T-cell (primary cell): ENCODE data around the gene SLC25A22. TPM values are rescaled to one million over a fixed set of nuclear protein-coding genes. Genes with fewer than 3 reads are reported as not detected.
A peak's percentile ranks its signal among the peaks of the same experiment; 100 is the strongest.

Experiments
- ATAC-seq, 4 experiments: fragments of 200-7000 bp in 3 of 4; fragments of 150-1000 bp in 1 of 4; cut with Tn5 transposase; replicated peaks in 1 of 4; 1 replicate in 3 of 4; 2 replicates in 1 of 4; pipeline ENCODE4 v1.10.0; 2021; ENCODE audit warnings: moderate library complexity in 3 of 4, mild to moderate bottlenecking in 2 of 4, moderate number of reproducible peaks in 1 of 4
- CTCF ChIA-PET, 2 donors: fragments of 300-600 bp; sonication (Branson Sonifier 250); formaldehyde crosslinking; loops; one replicate each; lab custom pipeline; 2022; ENCODE audit warnings: antibody characterized with exemption in 2 of 2; lab: Charles Lee
- POLR2A ChIA-PET, 2 donors: fragments of 300-600 bp; sonication (Branson Sonifier 250); formaldehyde crosslinking; loops; one replicate each; lab custom pipeline; 2022; ENCODE audit warnings: antibody characterized with exemption in 2 of 2; lab: Charles Lee
- DNase-seq, 35 experiments: peaks; one replicate each; pipeline versions ENCODE4 v3.0.0 to v3.0.0-alpha.2; 2013 to 2023
- H3K27ac ChIP-seq: one replicate; pipeline ENCODE4 v1.5.1; 2013; ENCODE audit warnings: low read length
- H3K27me3 ChIP-seq, 2 experiments: replicated peaks in 1 of 2; 1 replicate in 1 of 2; 2 replicates in 1 of 2; pipeline versions ENCODE4 v1.6.1 to v1.7.0; 2013; ENCODE audit warnings: low read length in 1 of 2, mixed read lengths in 1 of 2; ENCODE audit not compliant: control insufficient read depth in 2 of 2, insufficient read depth in 2 of 2; ENCODE audit errors: extremely low read depth in 1 of 2
- H3K36me3 ChIP-seq, 2 donors: 1 replicate in 1 of 2; 2 replicates in 1 of 2; pipeline versions ENCODE4 v1.6.1 to v1.7.0; 2013; ENCODE audit warnings: low read length in 1 of 2; ENCODE audit not compliant: control insufficient read depth in 2 of 2, insufficient read depth in 1 of 2; ENCODE audit errors: extremely low read depth in 1 of 2
- H3K4me1 ChIP-seq, 2 experiments: 1 replicate in 1 of 2; 2 replicates in 1 of 2; pipeline versions ENCODE4 v1.6.1 to v1.7.0; 2013; ENCODE audit warnings: low read length in 2 of 2, mixed read lengths in 1 of 2; ENCODE audit not compliant: insufficient read depth in 2 of 2, control insufficient read depth in 1 of 2; ENCODE audit errors: extremely low read depth in 1 of 2
- H3K4me3 ChIP-seq, 2 donors: 1 replicate in 1 of 2; 2 replicates in 1 of 2; pipeline versions ENCODE4 v1.5.1 to v1.7.0; 2013; ENCODE audit warnings: mild to moderate bottlenecking in 2 of 2, low read length in 1 of 2, moderate library complexity in 1 of 2; ENCODE audit not compliant: control insufficient read depth in 1 of 2; ENCODE audit errors: extremely low read depth in 1 of 2
- H3K9me3 ChIP-seq: 2 replicates; pipeline ENCODE4 v1.7.0; 2013
- H3K27ac Mint-ChIP-seq, 2 donors: one replicate each; pipeline ENCODE4 v1.8.0; 2020 to 2021; ENCODE audit warnings: mild to moderate bottlenecking in 2 of 2, mixed read lengths in 2 of 2
- H3K27me3 Mint-ChIP-seq, 2 donors: one replicate each; pipeline ENCODE4 v1.8.0; 2021 to 2022; ENCODE audit warnings: mixed read lengths in 2 of 2
- H3K36me3 Mint-ChIP-seq: one replicate; pipeline ENCODE4 v1.8.0; 2021; ENCODE audit warnings: mixed read lengths
- H3K4me1 Mint-ChIP-seq, 3 donors: one replicate each; pipeline ENCODE4 v1.8.0; 2020 to 2022; ENCODE audit warnings: mixed read lengths in 3 of 3, mild to moderate bottlenecking in 1 of 3
- H3K4me3 Mint-ChIP-seq, 3 donors: one replicate each; pipeline ENCODE4 v1.8.0; 2020 to 2022; ENCODE audit warnings: mild to moderate bottlenecking in 3 of 3, mixed read lengths in 3 of 3, moderate library complexity in 3 of 3
- H3K9me3 Mint-ChIP-seq, 3 donors: one replicate each; pipeline ENCODE4 v1.8.0; 2020 to 2022; ENCODE audit warnings: mixed read lengths in 3 of 3
- WGBS: methylation state at CpG from one replicate; pipeline ENCODE4 v1.1.5; 2013; ENCODE audit warnings: missing lambda C conversion rate; ENCODE audit not compliant: insufficient coverage; 5-methylcytosine and 5-hydroxymethylcytosine counted together
- total RNA-seq, 35 experiments: library from RNA in 6 of 35; stranded (reverse) in 6 of 35; fragments of 120-200 nt in 1 of 35; gene quantifications; one replicate each; pipeline versions ENCODE4 v1.2.1 to v1.2.4 and lab custom pipeline; 2013 to 2026

Gene SLC25A22
- total RNA-seq, 5 donors from 2014 or later (not counting 1 experiment from before 2014, with no cell fraction given) = 22.4 to 37.4 (median 35.1) TPM

DNA sequence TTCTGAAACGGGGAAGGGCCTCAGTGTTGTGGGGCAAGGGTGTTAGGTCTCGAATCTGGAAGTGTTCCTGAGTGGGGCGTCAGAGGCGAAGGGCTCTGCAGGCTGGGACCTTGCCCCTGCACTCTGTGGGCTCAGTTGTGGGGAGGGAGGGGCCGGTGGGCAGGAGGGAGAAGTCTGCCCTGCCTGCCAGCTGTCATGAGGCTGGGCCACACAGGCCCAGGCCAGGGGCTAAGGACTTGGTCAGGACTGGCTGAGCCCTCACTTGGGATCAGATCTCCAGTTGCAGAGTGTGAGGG is 29.8 kb upstream of the SLC25A22 start, which contains the start of gene CRACR2B:
CRACR2B (plus strand) TSS at position 23 of the 296 bp plus-strand sequence. CDS start 689 bp downstream, outside the sequence.
- Histone ChIP-seq H3K27me3 (peaks cover 0 to 73% of the 10 kb centered on the region in 2 experiments), H3K4me3 (peak within 1 kb of the TSS; percentile 38 to 62), H3K36me3 (peaks cover 7 to 16% of the 10 kb centered on the region in 2 donors), H3K27ac (no peak within 1 kb of the TSS), H3K4me1 (peaks cover 20 to 72% of the 10 kb centered on the region in 2 experiments), H3K9me3 (no peaks in the 10 kb centered on the region)
- ATAC-seq = no peak
- WGBS = 48% methylated on average over 3 of the region's 5 CpGs
- ChIA-PET CTCF (no interaction called here), POLR2A (no interaction called here)
- peaks cover 9 to 37% of the 10 kb centered on the region in 2 donors for H3K27me3 Mint-ChIP-seq
- H3K4me3 Mint-ChIP-seq = peak within 1 kb of the TSS; percentile 65 to 78 (median 72)
- no peak for DNase-seq
- H3K9me3 Mint-ChIP-seq = no peaks in the 10 kb centered on the region
- peaks cover 23 to 41% (median 30%) of the 10 kb centered on the region in 3 donors for H3K4me1 Mint-ChIP-seq
- H3K27ac Mint-ChIP-seq = peak within 1 kb of the TSS in 1 of 2 donors; percentile 55
- H3K36me3 Mint-ChIP-seq = peaks cover 10% of the 10 kb centered on the region

DNA sequence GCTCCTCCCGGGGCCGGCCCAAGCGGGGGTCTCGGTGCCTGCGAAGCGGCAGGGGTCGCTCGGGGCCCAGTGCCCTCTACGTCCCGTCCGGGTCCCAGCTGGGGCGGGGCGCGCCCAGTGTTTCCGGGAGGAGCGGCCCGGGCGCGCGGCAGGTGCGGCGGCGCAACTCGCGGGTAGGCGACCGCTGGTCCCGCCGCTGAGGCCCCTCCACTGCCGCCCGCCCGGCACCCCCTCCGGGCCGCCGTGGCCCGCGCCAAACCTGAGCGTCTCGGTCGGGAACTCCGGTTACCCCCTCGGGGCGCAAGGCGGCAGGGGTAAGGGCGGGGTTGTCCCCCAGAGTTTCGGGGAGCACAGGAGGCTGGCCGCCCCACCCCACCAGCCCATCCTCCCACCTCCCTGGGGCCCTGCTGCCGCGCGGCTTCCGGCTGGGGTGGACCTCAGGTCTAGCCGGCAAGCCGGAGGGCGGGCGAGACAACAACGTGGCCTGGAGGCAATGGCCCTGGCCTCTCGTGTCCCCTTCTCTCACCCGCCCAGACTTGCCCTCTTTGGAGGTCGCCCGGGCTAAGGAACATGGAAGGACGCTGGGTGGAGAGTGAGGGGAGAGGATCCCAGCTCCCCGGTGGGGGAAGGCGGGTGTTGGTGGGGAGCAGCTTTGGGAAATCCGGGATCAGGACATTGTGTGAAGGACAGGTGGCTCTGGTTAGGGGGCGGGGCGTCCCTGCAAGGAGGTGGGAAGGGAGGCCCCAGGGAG is 29.2 kb upstream of the SLC25A22 start:
- ChIA-PET POLR2A (no interaction called here), CTCF (no interaction called here)
- peaks cover 0 to 73% of the 10 kb centered on the region in 2 experiments for H3K27me3 ChIP-seq
- H3K4me3 ChIP-seq = peak overlapping the region; percentile 38 to 62
- H3K36me3 ChIP-seq = peaks cover 7 to 20% of the 10 kb centered on the region in 2 donors
- H3K36me3 Mint-ChIP-seq = peaks cover 13% of the 10 kb centered on the region
- H3K4me1 ChIP-seq = peaks cover 20 to 70% of the 10 kb centered on the region in 2 experiments
- no peaks in the 10 kb centered on the region for H3K9me3 ChIP-seq
- peak overlapping the region in 1 of 2 donors; percentile 55 for H3K27ac Mint-ChIP-seq
- no peak for DNase-seq
- peak overlapping the region; percentile 55 to 78 (median 59) for H3K4me3 Mint-ChIP-seq
- no peak overlapping the region for H3K27ac ChIP-seq
- peaks cover 9 to 36% of the 10 kb centered on the region in 2 donors for H3K27me3 Mint-ChIP-seq
- WGBS = 5% methylated on average over 63 of the region's 66 CpGs
- H3K4me1 Mint-ChIP-seq = peaks cover 23 to 41% (median 30%) of the 10 kb centered on the region in 3 donors
- no peaks in the 10 kb centered on the region for H3K9me3 Mint-ChIP-seq
- ATAC-seq = peak in 3 of 4 experiments; percentile 3 to 26 (median 22)

- Mint-ChIP-seq H3K9me3 (no peaks in the 10 kb centered on the region), H3K36me3 (peaks cover 17% of the 10 kb centered on the region), H3K27ac (no peak overlapping the region), H3K4me1 (peaks cover 18 to 42% (median 28%) of the 10 kb centered on the region in 3 donors), H3K27me3 (peaks cover 9 to 34% of the 10 kb centered on the region in 2 donors), H3K4me3 (peak overlapping the region; percentile 65 to 72 (median 71))
- ChIA-PET CTCF (no interaction called here), POLR2A (no interaction called here)
- under 1% methylated on average over 17 of the region's 22 CpGs for WGBS
- H3K4me3 ChIP-seq = peak overlapping the region; percentile 38 to 62
- ATAC-seq (peak in 2 of 4 experiments; percentile 3 to 6), DNase-seq (no peak)
- H3K4me1 ChIP-seq = peaks cover 20 to 68% of the 10 kb centered on the region in 2 experiments
- H3K9me3 ChIP-seq = no peaks in the 10 kb centered on the region
- H3K27ac ChIP-seq = no peak overlapping the region
- peaks cover 0 to 70% of the 10 kb centered on the region in 2 experiments for H3K27me3 ChIP-seq
- H3K36me3 ChIP-seq = peaks cover 7 to 24% of the 10 kb centered on the region in 2 donors
Observed at GRCh38 chr11:826836-827145, 28.7 kb upstream of the SLC25A22 start.

GRCh38 chr11:826227-826621 is 28.1 kb upstream of the SLC25A22 start:
- H3K4me1 Mint-ChIP-seq = peaks cover 14 to 39% (median 28%) of the 10 kb centered on the region in 3 donors
- H3K27ac ChIP-seq = no peak overlapping the region
- CTCF ChIA-PET = no interaction called here
- peaks cover 7 to 29% of the 10 kb centered on the region in 2 donors for H3K36me3 ChIP-seq
- peaks cover 0 to 65% of the 10 kb centered on the region in 2 experiments for H3K27me3 ChIP-seq
- 55% methylated on average over 2 of the region's 9 CpGs for WGBS
- no peaks in the 10 kb centered on the region for H3K9me3 ChIP-seq
- no peaks in the 10 kb centered on the region for H3K9me3 Mint-ChIP-seq
- H3K36me3 Mint-ChIP-seq = peaks cover 17% of the 10 kb centered on the region
- POLR2A ChIA-PET = no interaction called here
- ATAC-seq (no peak), DNase-seq (no peak)
- peak overlapping the region; percentile 65 to 72 (median 71) for H3K4me3 Mint-ChIP-seq
- no peak overlapping the region for H3K4me3 ChIP-seq
- H3K27ac Mint-ChIP-seq = no peak overlapping the region
- peaks cover 9 to 30% of the 10 kb centered on the region in 2 donors for H3K27me3 Mint-ChIP-seq
- peaks cover 19 to 68% of the 10 kb centered on the region in 2 experiments for H3K4me1 ChIP-seq

- ChIA-PET CTCF (no interaction called here), POLR2A (no interaction called here)
- H3K27me3 ChIP-seq = peaks cover 0 to 58% of the 10 kb centered on the region in 2 experiments
- H3K36me3 ChIP-seq = peaks cover 7 to 29% of the 10 kb centered on the region in 2 donors
- peaks cover 17% of the 10 kb centered on the region for H3K36me3 Mint-ChIP-seq
- H3K4me1 Mint-ChIP-seq = peaks cover 21 to 42% (median 34%) of the 10 kb centered on the region in 3 donors
- H3K9me3 ChIP-seq = no peaks in the 10 kb centered on the region
- H3K4me1 ChIP-seq = peaks cover 15 to 68% of the 10 kb centered on the region in 2 experiments
- ATAC-seq (no peak), DNase-seq (no peak)
- no peak overlapping the region for H3K4me3 Mint-ChIP-seq
- no peak overlapping the region for H3K27ac Mint-ChIP-seq
- H3K4me3 ChIP-seq = no peak overlapping the region
- H3K9me3 Mint-ChIP-seq = no peaks in the 10 kb centered on the region
- H3K27ac ChIP-seq = no peak overlapping the region
- peaks cover 9 to 28% of the 10 kb centered on the region in 2 donors for H3K27me3 Mint-ChIP-seq
- 93% methylated on average over 5 of the region's 12 CpGs for WGBS
Observed at GRCh38 chr11:825366-826226, 27.5 kb upstream of the SLC25A22 start.

DNA sequence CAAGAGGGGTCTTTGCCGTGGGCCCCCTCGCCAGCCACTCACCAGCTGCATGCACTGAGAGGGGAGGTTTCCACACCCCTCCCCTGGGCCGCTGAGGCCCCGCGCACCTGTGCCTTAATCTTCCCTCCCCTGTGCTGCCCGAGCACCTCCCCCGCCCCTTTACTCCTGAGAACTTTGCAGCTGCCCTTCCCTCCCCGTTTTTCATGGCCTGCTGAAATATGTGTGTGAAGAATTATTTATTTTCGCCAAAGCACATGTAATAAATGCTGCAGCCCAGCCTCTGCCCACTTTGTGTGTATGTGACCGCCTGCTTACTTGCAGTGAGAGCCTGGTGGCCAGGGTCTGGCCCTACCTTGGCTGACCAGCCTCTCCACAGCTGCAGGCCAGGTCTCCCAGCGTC is 26.9 kb upstream of the SLC25A22 start:
- no peak overlapping the region for H3K4me3 ChIP-seq
- H3K4me1 ChIP-seq = peaks cover 12 to 68% of the 10 kb centered on the region in 2 experiments
- H3K4me1 Mint-ChIP-seq = peaks cover 21 to 46% (median 35%) of the 10 kb centered on the region in 3 donors
- 92% methylated on average over 5 of the region's 11 CpGs for WGBS
- peaks cover 9 to 25% of the 10 kb centered on the region in 2 donors for H3K27me3 Mint-ChIP-seq
- H3K27me3 ChIP-seq = peaks cover 0 to 52% of the 10 kb centered on the region in 2 experiments
- no peak overlapping the region for H3K27ac ChIP-seq
- no peak overlapping the region for H3K27ac Mint-ChIP-seq
- POLR2A ChIA-PET = no interaction called here
- peaks cover 7 to 29% of the 10 kb centered on the region in 2 donors for H3K36me3 ChIP-seq
- CTCF ChIA-PET = no interaction called here
- no peaks in the 10 kb centered on the region for H3K9me3 Mint-ChIP-seq
- H3K4me3 Mint-ChIP-seq = no peak overlapping the region
- H3K9me3 ChIP-seq = no peaks in the 10 kb centered on the region
- ATAC-seq (no peak), DNase-seq (no peak)
- peaks cover 17% of the 10 kb centered on the region for H3K36me3 Mint-ChIP-seq
